SU-DHL-6 (cell line): ENCODE results near the gene KRT10.

ENCODE experiments used
- EZH2phosphoT487 ChIP-seq: fragments of 200-600 bp; sonication (generic), shearing (Covaris generic); conservative IDR thresholded peaks from 2 replicates; pipeline ENCODE4 v1.6.1; 2018; ENCODE audit warnings: mild to moderate bottlenecking, antibody characterized with exemption, low read length, moderate library complexity, mixed read lengths
- TF ChIP-seq, protein P1 (sequence below): fragments of 200-600 bp; sonication (generic); IDR thresholded peaks from one replicate; pipeline ENCODE4 v1.5.1; 2017; ENCODE audit warnings: antibody characterized with exemption, mild to moderate bottlenecking, low read length, moderate library complexity; ENCODE audit not compliant: insufficient read depth, poor library complexity, severe bottlenecking

- TF ChIP-seq, protein P1, sequence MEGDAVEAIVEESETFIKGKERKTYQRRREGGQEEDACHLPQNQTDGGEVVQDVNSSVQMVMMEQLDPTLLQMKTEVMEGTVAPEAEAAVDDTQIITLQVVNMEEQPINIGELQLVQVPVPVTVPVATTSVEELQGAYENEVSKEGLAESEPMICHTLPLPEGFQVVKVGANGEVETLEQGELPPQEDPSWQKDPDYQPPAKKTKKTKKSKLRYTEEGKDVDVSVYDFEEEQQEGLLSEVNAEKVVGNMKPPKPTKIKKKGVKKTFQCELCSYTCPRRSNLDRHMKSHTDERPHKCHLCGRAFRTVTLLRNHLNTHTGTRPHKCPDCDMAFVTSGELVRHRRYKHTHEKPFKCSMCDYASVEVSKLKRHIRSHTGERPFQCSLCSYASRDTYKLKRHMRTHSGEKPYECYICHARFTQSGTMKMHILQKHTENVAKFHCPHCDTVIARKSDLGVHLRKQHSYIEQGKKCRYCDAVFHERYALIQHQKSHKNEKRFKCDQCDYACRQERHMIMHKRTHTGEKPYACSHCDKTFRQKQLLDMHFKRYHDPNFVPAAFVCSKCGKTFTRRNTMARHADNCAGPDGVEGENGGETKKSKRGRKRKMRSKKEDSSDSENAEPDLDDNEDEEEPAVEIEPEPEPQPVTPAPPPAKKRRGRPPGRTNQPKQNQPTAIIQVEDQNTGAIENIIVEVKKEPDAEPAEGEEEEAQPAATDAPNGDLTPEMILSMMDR = no peak
- TF ChIP-seq EZH2phosphoT487 = no peak
Measured at GRCh38 chr17:40849723-40850122, 27.3 kb upstream of the KRT10 start.
